CD4-positive, alpha-beta T cell treated with Interleukin-1 beta for 1 hour (primary cell): ENCODE measurements around the gene RAB5A.
"Not testable (repeated sequence)": the region's sequence is repeated elsewhere in the genome, so short reads cannot be mapped to it uniquely, and the experiment has no call there.

Source experiments
- DNase-seq, 2 donors: peaks; one replicate each; pipeline ENCODE4 v3.0.0-alpha.2; 2020 to 2022

Gene RAB5A

DNA sequence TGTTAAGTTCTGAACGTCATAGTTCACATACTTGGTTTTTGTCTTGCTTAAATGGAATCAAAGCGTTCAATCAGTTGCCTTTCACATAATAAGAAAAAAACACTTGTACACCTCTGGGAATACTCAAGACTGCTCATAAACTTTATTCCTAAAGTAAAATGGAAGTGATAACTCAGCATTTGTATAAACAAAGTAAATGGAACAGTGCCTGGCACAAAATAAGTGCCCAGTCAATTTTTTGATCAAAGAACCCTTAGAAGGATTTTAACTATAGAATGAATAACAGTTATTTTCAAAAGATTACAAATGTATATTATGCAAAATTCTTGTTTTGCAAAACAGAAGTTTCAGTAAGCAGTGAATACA lies 1.3 kb downstream of the RAB5A start:
- DNase-seq, result no peak

DNA sequence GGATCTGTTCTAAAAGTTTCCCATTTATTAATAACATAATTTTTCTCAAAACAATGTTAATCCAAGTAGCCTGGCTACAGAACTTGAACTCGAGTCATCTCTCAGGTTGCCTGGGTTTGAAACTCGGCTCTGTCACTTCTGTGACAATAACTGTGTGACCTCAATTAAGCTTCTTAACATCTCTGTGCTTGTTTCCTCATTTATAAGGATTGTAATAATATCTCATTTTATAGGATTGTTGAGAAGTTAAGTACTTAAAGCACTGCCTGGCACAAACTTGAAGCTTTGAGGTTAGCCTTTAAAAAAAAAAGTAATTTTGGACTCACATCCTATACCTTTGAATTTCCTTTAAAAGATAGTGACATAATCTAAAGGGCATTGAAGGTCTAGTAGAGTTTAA lies 3.4 kb downstream of the RAB5A start:
- no peak for DNase-seq

GRCh38 chr3:19954676-19955075 lies 7.8 kb downstream of the RAB5A start:
- DNase-seq, result no peak

GRCh38 chr3:19957354-19957753 lies 10.5 kb downstream of the RAB5A start:
- DNase-seq, result not testable (repeated sequence)

DNA sequence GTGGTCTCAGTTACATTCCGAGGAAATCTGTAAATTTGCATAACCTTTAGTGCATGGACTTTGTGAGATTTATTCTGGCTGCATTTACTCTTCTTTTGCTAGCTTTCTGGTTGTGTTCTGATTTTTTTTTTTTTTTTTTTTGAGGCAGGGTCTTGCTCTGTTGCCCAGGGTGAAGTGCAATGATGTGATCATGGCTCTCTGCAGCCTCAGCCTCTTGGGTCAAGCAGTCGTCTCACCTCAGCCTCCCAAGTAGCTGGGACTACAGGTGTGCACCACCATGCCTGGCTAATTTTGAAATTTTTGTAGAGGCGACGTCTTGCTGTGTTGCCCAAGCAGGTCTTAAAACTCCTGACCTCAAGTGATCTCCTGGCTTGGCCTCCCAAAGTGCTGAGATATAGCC lies 12.6 kb downstream of the RAB5A start:
- no peak for DNase-seq

DNA sequence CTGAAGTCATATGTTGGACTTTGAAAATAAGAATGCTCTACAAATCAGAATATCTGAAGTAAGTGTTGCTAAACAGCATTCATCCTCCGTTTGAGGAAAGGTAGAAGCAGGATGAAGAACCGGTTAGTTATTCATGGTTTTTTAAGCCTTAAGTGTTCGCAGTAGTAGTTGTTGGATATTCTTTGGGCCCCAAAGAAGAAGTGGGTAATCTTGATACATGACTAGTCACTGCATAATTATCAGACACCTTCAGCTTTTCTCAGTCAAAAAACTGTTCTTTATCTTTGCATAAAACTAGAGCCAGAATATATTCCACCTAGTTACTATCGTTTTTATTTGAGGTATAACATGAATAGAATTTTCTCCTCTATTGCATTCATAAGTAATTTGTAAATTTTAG lies 13.8 kb downstream of the RAB5A start:
- DNase-seq, result no peak

DNA sequence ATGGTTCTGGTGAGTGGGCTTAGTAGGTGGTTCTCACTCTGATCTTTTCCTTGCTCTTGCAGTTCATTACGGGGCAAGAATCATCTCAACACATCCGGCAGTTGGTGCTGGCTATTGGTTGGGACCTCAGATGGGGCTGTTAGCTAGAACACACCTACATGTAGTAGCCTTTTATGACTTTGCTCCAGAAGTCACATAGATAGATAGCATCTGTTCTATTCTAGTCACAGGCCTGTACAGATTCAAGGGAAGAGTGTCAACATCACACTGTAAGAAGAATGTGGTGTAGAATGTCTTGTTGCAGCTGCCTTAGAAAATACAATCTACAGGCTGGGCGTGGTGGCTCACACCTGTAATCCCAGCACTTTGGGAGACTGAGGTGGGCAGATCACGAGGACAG lies 15.1 kb downstream of the RAB5A start:
- no peak for DNase-seq

DNA sequence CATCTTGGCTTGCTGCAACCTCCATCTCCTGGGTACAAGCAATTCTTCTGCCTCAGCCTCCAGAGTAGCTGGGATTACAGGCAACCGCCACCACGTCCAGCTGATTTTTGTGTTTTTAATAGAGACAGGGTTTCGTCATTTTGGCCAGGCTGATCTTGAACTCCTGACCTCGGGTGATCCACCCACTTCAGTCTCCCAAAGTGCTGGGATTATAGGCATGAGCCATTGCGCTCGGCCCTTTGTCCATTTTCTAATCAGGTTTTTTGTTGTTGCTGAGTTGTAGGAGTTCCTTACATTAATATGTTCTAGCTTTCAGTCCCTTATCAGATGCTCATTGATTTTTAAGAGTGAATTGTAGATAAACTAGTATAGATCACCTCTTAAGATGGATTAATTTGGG lies 20.3 kb downstream of the RAB5A start:
- DNase-seq, result no peak

DNA sequence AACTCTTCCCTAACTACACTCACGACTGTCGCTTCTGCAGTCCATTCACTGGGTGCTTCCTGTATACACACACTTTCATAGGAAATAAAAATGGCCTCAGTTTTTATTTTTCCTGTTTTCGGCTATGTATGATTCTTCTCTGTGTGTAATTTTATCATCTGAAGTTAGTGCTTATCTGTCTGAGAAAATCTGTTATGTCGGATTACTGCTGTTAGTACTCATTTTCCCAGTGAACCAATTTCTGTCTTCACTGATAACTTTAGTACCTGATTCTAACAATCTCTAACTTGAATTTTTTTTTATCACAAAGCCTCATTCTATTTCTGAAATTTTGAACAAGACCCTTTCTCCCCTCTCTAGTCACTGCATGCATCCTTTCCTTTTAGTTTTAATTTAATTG lies 20.9 kb downstream of the RAB5A start:
- no peak for DNase-seq

- no peak for DNase-seq
These were observed 23.4 kb downstream of the RAB5A start for GRCh38 chr3:19970327-19970726.

GRCh38 chr3:19972054-19972453 lies 25.2 kb downstream of the RAB5A start:
- no peak for DNase-seq

GRCh38 chr3:19988904-19989303 lies 42.0 kb downstream of the RAB5A start:
- not testable (repeated sequence) for DNase-seq

DNA sequence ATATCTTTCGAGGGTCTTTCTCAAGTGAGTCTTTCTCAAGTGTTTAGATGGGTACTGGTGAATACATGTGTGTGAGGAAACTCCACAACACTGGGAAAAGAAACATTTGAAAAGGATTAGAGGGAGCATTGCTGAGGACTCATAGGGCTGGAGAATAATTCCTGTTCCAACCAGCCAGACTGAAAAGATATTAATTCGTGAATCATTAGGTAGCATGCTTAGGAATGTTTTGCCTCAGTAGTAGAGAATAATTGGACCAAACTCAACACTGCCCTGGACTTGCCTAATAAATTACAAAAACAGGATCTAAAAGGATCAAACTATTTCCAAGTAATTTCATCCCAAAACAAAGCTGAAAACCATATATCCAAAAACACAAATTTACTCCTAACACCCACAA lies 47.9 kb downstream of the RAB5A start:
- no peak for DNase-seq

- no peak for DNase-seq
These were observed 50.6 kb downstream of the RAB5A start for GRCh38 chr3:19997502-19997901.

DNA sequence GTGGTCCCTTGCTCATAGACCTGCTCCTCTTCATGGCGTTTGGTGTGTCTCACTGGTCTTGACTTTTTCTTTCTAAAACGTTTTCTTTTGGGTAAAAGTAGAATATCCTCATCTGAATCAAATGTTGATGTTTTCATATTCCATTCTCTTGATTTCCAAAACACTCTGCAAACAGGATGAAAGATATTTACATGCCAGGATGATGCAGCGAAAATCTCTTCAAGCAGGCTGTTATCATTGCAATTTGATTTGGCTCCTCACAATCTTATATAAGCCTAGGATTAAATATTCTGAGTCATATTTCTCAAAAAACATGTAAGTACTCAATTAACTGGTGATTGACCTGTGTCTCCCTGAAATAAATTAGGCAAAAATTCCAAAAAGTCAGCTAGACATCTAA lies 55.0 kb downstream of the RAB5A start:
- DNase-seq, result no peak

GRCh38 chr3:20007960-20008359 lies 61.1 kb downstream of the RAB5A start:
- no peak for DNase-seq

DNA sequence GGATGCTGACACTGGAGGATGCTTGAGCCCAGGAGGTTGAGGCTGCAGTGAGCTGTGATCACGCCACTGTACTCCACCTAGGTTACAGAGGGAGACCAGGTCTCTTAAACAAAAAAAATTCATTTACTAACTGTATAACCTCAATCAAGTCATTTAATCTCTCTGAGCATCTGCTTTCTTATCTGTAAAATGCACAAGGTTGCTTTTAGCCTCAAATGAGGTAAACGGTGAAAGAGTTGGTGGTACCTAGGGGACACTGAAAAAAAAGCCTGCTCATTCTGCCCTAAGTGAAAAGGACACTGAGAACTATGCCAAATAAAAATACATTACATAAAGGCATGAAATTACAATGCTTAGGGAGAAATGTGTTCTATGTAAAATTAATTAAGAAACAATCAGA lies 61.7 kb downstream of the RAB5A start:
- no peak for DNase-seq

- DNase-seq, result no peak
These were observed 65.3 kb downstream of the RAB5A start, which contains the start of gene PP2D1 for GRCh38 chr3:20012164-20012563. Gene PP2D1, minus strand, starts transcription at chr3:20012264. Its CDS starts 192 bp downstream, at chr3:20012072.

GRCh38 chr3:20013396-20013795 lies 66.5 kb downstream of the RAB5A start:
- no peak for DNase-seq

- DNase-seq, result no peak
These were observed 68.6 kb downstream of the RAB5A start for GRCh38 chr3:20015525-20015924.

DNA sequence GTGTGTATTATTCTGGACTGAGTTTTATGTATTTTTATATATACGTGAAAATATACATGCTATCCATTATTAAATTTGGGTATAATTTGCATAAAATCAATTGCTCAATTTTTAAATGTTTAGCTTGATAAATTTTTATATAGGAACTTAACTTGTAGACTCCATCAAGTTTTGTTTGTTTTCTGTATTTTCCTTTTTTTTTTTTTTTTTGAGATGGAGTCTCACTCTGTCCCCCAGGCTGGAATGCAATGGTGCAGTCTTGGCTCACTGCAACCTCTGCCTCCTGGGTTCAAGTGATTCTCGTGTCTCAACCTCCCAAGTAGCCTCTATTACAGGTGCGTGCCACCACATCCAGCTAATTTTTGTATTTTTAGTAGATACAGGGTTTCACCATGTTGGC lies 69.2 kb downstream of the RAB5A start:
- not testable (repeated sequence) for DNase-seq

DNA sequence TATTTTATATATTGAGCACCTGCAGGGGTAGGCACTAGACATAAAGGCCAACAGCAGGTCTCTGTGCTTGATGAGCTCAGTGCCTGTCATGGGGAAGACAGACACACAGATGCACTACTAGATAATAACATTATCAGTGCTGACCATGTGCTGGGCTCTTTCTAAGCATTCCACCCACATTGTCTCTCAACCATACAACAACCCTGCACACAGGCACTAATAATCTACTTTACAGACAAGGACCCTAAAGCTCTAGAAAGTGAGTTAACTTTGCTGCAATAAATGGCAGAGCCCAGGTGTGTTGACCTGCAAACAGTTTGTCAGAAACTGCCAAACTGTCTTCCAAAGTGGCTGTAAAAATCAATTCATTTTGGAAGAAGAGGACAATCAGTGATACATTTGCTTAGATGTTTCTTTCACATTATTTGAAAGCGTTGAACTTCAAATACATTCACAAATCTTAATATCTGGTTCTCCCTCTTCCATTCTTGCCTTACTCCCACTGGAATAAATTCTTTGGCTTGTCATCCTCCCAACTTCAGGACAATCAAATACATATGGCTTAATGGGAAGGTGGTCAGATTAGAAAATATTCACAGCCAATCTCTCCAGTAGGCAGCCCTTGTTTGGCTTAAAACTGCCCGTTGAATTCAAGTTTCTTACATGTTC lies 76.2 kb downstream of the RAB5A start:
- no peak for DNase-seq

DNA sequence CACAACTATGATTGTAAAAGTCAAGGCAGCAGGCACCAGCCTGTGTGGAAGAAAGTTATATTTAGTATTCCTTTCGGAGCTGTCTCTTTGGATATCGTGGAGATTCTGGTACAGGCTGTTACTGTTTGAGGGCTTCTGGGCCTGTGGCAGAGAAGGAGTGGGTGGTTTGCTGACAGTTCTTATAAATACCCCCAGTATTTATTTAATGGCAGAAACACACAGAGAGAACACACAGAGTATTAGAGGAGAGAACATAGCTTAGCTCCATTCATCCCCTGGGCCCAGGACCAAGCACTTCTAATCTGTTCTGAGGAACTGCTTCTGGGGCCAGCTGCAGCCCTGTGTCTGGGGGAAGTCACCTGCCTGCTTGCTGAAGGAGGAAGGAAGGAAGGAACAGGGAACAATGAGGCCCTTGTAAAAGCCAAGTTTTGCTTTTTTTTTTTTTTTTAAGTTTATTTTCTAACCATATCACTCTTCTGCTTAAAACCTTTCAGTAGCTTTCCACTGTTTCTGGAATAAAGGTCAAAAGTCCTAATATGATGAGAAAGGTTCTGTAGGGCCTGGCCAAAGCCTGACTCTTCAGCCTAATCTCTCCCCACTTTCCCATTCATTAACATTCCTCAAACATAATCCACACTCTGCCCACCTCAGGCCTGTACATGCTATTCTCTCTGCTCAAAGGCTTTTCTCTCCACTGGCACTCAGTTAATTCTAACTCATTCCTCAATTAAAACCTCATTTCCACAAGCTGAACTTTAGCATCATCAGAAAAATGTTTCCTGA lies 76.9 kb downstream of the RAB5A start:
- DNase-seq, result no peak

DNA sequence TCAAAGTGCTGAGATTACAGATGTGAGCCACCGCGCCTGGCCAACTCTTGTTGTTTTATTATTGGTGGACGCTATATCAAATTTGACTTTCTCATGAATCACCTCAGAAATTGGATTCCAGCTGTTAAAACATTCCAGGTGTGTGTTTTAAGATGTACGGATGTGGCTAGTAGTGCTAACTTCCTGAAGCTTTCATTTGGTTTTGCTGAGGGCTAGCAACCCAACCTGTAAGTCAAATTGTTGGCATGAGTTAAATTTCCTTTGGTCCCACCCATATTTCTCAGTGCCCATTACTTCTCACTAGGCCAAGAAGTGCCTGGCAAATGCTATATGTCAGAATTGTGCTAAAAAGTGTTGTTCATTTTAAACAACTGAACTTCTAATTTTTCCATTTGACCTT lies 80.2 kb downstream of the RAB5A start:
- DNase-seq, result no peak

- no peak for DNase-seq
These were observed 82.0 kb downstream of the RAB5A start for GRCh38 chr3:20028905-20029331.
